ENCODE measurements around the gene H2AZ2.

DNA sequence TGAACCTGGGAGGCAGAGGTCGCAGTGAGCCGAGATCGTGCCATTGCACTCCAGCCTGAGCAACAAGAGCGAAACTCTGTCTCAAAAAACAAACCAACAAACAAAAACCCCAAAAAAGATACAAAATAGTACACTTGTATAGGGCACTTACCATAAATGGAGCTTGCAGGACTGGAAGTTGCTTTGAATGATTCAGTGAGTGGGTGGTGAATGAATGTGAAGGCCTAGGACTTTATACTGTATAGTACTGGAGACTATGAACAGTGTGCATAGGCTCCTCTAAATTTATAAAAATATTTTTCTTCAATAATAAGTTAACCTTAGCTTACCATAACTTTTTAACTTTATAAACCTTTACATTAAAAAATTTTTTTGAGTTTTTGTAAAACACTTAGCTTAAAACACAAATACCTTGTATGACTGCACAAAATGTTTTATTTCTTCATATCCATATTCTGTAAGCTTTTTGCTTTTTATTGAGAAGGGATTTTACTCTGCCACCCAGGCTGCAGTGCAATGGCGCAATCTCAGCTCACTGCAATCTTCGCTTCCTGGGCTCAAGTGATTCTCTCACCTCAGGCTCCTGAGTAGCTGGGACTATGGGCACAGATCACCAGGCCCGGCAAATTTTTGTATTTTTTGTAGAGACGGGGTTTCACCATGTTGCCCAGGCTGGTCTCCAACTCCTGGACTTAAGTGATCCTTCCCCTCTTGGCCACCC lies 6.9 kb upstream of the H2AZ2 start:
- TF ChIP-seq EP300 (IDR thresholded peaks at IDR 0.05) (no peak), POLR2A (IDR thresholded peaks at IDR 0.05) (no peak)

Data from suprapubic skin (tissue), 2 donors.